ENCODE results near the gene SCYGR7. TPM values are rescaled to one million over a fixed set of nuclear protein-coding genes. Genes with fewer than 3 reads are reported as not detected.

SCYGR7 gene, protein sequence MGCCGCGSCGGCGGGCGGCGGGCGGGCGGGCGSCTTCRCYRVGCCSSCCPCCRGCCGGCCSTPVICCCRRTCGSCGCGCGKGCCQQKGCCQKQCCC
- total RNA-seq: not detected in 3 replicates

- peaks cover 2% of the 10 kb centered on the region for H3K9me3 Mint-ChIP-seq
- no peak within 1 kb of the TSS for H3K27ac Mint-ChIP-seq
- H3K4me3 Mint-ChIP-seq: no peak within 1 kb of the TSS
- no peaks in the 10 kb centered on the region for H3K27me3 Mint-ChIP-seq (ENCODE audit: low read depth)
- no peak for TF ChIP-seq CTCF (IDR thresholded peaks at IDR 0.05; ENCODE audit: unreplicated experiment)
- no peak for DNase-seq (ENCODE audit: low spot score in 2 of 2, unreplicated experiment in 2 of 2)
- H3K4me1 Mint-ChIP-seq: peaks cover under 1% of the 10 kb centered on the region
- H3K36me3 Mint-ChIP-seq: no peaks in the 10 kb centered on the region
Measured at GRCh38 chr2:227728035-227728434, at the start of gene SCYGR7. Gene SCYGR7, plus strand, starts transcription at chr2:227728335. Its CDS starts 0 bp downstream, at chr2:227728335.

DNA sequence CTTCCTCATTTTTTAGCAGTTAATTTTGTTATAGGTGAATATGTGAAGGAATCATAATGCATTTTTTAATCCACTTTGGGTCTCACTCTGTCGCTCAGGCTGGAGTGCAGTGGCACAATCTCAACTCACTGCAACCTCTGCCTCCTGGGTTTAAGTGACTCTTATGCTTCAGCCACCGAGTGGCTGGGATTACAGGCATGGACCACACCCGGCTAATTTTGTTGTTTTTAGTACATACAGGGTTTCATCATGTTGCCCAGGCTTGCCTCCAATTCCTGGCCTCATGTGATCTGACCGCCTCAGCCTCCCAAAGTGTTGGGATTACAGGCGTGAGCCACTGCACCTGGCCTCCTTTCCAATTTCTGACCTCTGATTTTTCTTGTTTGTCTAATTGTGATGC is 43.9 kb upstream of the SCYGR7 start:
- TF ChIP-seq CTCF (IDR thresholded peaks at IDR 0.05; ENCODE audit: unreplicated experiment): no peak
- no peaks in the 10 kb centered on the region for H3K27me3 Mint-ChIP-seq (ENCODE audit: low read depth)
- no peak overlapping the region for H3K4me3 Mint-ChIP-seq
- H3K27ac Mint-ChIP-seq: no peak overlapping the region
- H3K4me1 Mint-ChIP-seq: no peaks in the 10 kb centered on the region
- no peaks in the 10 kb centered on the region for H3K36me3 Mint-ChIP-seq
- no peaks in the 10 kb centered on the region for H3K9me3 Mint-ChIP-seq
- DNase-seq (ENCODE audit: low spot score in 2 of 2, unreplicated experiment in 2 of 2): no peak

- Mint-ChIP-seq H3K4me3 (no peak overlapping the region), H3K36me3 (peaks cover 4% of the 10 kb centered on the region), H3K27me3 (ENCODE audit: low read depth) (no peaks in the 10 kb centered on the region), H3K27ac (no peak overlapping the region), H3K9me3 (peaks cover 4% of the 10 kb centered on the region), H3K4me1 (no peaks in the 10 kb centered on the region)
- no peak for TF ChIP-seq CTCF (IDR thresholded peaks at IDR 0.05; ENCODE audit: unreplicated experiment)
- no peak for DNase-seq (ENCODE audit: low spot score in 2 of 2, unreplicated experiment in 2 of 2)
Measured at GRCh38 chr2:227687189-227687588, 40.9 kb upstream of the SCYGR7 start.

DNA sequence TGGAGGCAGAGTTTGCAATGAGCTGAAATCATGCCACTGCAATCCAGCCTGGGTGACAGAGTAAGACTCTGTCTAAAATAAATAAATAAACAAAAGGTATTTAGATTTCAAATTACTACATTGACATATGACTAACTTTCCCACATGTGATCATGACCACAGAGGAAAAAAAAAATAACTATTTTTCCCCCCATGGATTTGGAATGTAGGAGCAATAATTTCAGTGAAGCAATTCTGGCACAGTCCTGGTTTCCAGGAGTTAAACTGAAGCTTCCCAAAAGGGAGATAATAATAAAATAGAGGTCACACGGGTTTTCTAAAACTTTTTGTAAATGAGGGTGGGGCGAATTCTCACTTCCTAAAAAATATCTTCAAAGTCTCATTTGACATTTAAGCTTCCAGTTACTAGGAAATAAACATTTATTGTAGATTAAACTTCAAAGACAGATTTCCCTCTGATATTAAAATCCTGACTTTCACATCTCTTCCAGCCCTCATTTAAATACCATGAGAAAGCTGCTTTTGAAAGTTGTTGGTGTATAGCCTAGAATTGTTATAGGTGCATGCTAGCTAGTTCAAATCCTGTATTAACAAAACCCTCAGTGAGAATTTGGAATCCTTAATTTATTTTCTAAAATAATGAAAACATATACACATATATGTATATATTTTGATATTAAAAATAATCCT is 31.0 kb upstream of the SCYGR7 start:
- Mint-ChIP-seq H3K4me1 (no peaks in the 10 kb centered on the region), H3K9me3 (peaks cover 19% of the 10 kb centered on the region), H3K4me3 (no peak overlapping the region), H3K27ac (no peak overlapping the region), H3K27me3 (ENCODE audit: low read depth) (no peaks in the 10 kb centered on the region), H3K36me3 (peaks cover 28% of the 10 kb centered on the region)
- DNase-seq (ENCODE audit: low spot score in 2 of 2, unreplicated experiment in 2 of 2): no peak
- TF ChIP-seq CTCF (IDR thresholded peaks at IDR 0.05; ENCODE audit: unreplicated experiment): no peak

DNA sequence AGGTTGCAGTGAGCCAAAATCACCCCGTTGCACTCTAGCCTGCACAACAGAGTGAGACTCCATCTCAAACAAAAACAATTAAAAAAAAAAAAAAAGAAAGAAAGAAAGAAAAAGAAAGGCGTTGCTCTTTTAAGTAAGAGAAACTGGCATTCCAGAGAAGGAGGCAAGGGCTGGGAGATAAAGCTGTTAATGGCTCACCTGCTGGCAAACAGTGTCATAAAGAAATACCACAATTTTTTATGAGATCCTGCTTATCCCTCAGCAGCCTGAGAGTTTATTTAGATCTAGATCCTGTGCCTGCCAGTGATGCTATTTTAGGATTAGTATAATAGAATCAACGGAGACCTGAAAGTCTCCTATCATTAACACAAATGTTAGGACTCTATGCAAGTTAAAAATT is 26.6 kb upstream of the SCYGR7 start:
- H3K27me3 Mint-ChIP-seq (ENCODE audit: low read depth): no peaks in the 10 kb centered on the region
- peaks cover 6% of the 10 kb centered on the region for H3K9me3 Mint-ChIP-seq
- H3K36me3 Mint-ChIP-seq: peaks cover 18% of the 10 kb centered on the region
- peaks cover 16% of the 10 kb centered on the region for H3K4me1 Mint-ChIP-seq
- DNase-seq (ENCODE audit: low spot score in 2 of 2, unreplicated experiment in 2 of 2): no peak
- TF ChIP-seq CTCF (IDR thresholded peaks at IDR 0.05; ENCODE audit: unreplicated experiment): no peak
- H3K4me3 Mint-ChIP-seq: no peak overlapping the region
- H3K27ac Mint-ChIP-seq: no peak overlapping the region
